ENCODE results near the gene TUT4. TPM values are rescaled to one million over a fixed set of nuclear protein-coding genes. Genes with fewer than 3 reads are reported as not detected.

Gene TUT4
- total RNA-seq, 1 donor from 2014 or later, result 16.0 TPM

GRCh38 chr1:52534928-52535764, 17.7 kb downstream of the TUT4 start:
- no peak for DNase-seq (ENCODE audit: low read depth, low spot score)

- DNase-seq (ENCODE audit: low read depth, low spot score), result no peak
Observed at GRCh38 chr1:52533713-52534112, 19.2 kb downstream of the TUT4 start.

- no peak for DNase-seq (ENCODE audit: low read depth, low spot score)
Observed at GRCh38 chr1:52532731-52533327, 20.1 kb downstream of the TUT4 start.

- DNase-seq (ENCODE audit: low read depth, low spot score), result no peak
Observed at GRCh38 chr1:52532247-52532646, 20.6 kb downstream of the TUT4 start.

- no peak for DNase-seq (ENCODE audit: low read depth, low spot score)
Observed at GRCh38 chr1:52531249-52531872, 21.5 kb downstream of the TUT4 start.

- DNase-seq (ENCODE audit: low read depth, low spot score), result no peak
Observed at GRCh38 chr1:52530563-52531144, 22.2 kb downstream of the TUT4 start.

- DNase-seq (ENCODE audit: low read depth, low spot score), result no peak
Observed at GRCh38 chr1:52523376-52523775, 29.5 kb downstream of the TUT4 start.

- no peak for DNase-seq (ENCODE audit: low read depth, low spot score)
Observed at GRCh38 chr1:52520148-52520547, 32.7 kb downstream of the TUT4 start.

- DNase-seq (ENCODE audit: low read depth, low spot score), result no peak
Observed at GRCh38 chr1:52518962-52519361, 33.9 kb downstream of the TUT4 start.

GRCh38 chr1:52511851-52512615, 40.9 kb downstream of the TUT4 start:
- no peak for DNase-seq (ENCODE audit: low read depth, low spot score)

GRCh38 chr1:52511439-52511838, 41.5 kb downstream of the TUT4 start:
- no peak for DNase-seq (ENCODE audit: low read depth, low spot score)

GRCh38 chr1:52506920-52507546, 45.9 kb downstream of the TUT4 start:
- no peak for DNase-seq (ENCODE audit: low read depth, low spot score)

- DNase-seq (ENCODE audit: low read depth, low spot score), result no peak
Observed at GRCh38 chr1:52506349-52506748, 46.5 kb downstream of the TUT4 start.

GRCh38 chr1:52504720-52505119, 48.2 kb downstream of the TUT4 start:
- DNase-seq (ENCODE audit: low read depth, low spot score), result no peak

GRCh38 chr1:52503706-52504105, 49.2 kb downstream of the TUT4 start:
- DNase-seq (ENCODE audit: low read depth, low spot score), result no peak

- DNase-seq (ENCODE audit: low read depth, low spot score), result no peak
Observed at GRCh38 chr1:52502789-52503188, 50.1 kb downstream of the TUT4 start.

GRCh38 chr1:52487632-52488031, 65.3 kb downstream of the TUT4 start:
- no peak for DNase-seq (ENCODE audit: low read depth, low spot score)

GRCh38 chr1:52482326-52483004, 70.4 kb downstream of the TUT4 start:
- DNase-seq (ENCODE audit: low read depth, low spot score), result no peak

- no peak for DNase-seq (ENCODE audit: low read depth, low spot score)
Observed at GRCh38 chr1:52479076-52479475, 73.8 kb downstream of the TUT4 start.

- no peak for DNase-seq (ENCODE audit: low read depth, low spot score)
Observed at GRCh38 chr1:52477876-52478275, 75.0 kb downstream of the TUT4 start.

Data from pulmonary artery endothelial cell (primary cell).